ENCODE measurements around the gene KIF9. TPM values are rescaled to one million over a fixed set of nuclear protein-coding genes. Genes with fewer than 3 reads are reported as not detected.
"Not testable (repeated sequence)": the region's sequence is repeated elsewhere in the genome, so short reads cannot be mapped to it uniquely, and the experiment has no call there.

Gene KIF9
- total RNA-seq, 1 donor from 2014 or later: 3.1 TPM

DNA sequence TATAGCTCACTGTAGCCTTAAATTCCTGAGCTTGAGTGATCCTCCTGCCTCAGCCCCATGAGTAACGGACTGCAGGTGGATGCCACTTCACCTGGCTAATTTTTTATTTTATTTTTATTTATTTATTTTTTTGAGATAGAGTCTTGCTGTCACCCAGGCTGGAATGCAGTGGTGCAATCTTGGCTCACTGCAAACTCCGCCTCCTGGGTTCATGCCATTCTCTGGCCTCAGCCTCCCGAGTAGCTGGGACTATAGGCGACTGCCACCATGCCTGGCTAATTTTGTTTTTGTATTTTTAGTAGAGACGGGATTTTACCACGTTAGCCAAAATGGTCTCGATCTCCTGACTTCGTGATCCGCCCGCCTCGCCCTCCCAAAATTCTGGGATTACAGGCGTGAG is 102.6 kb downstream of the KIF9 start:
- not testable (repeated sequence) for DNase-seq

Small RNAs within 50 kb of the gene (small RNA-seq; reads per million reads assigned to genes)
- 0.52 reads per million, percentile 51 among the genes with 10 or more reads in this experiment for gene SNORD13P3

Other genes starting within 250 kb of the KIF9 start
- gene SETD2, start 118.7 kb downstream of the KIF9 start, total RNA-seq: 78.8 TPM
- 26.5 TPM for gene KLHL18, start 145 bp upstream of the KIF9 start, total RNA-seq
- gene PTPN23, start 98.2 kb upstream of the KIF9 start, total RNA-seq: 17.5 TPM
- gene SCAP, start 193.1 kb upstream of the KIF9 start, total RNA-seq: 82.0 TPM
- 23.4 TPM for gene ELP6, start 230.9 kb upstream of the KIF9 start, total RNA-seq